Astrocyte of the spinal cord (primary cell): Measurements from ENCODE around the gene C10orf90.
A peak's percentile ranks its signal among the peaks of the same experiment; 100 is the strongest.

Source experiments
- DNase-seq: peaks from one replicate; pipeline ENCODE4 v3.0.0; 2011; ENCODE audit warnings: low read depth, low spot score
- H3K4me3 ChIP-seq: 2 replicates; pipeline ENCODE4 v1.5.1; 2011; ENCODE audit warnings: low read depth, mild to moderate bottlenecking, low read length, moderate library complexity
- in situ Hi-C: cut with HindIII; loops from 2 replicates; pipeline ENCODE4 v1.10.0; 2017; ENCODE audit warnings: low sequenced_read_pairs
- TF ChIP-seq, protein P1 (sequence below): IDR thresholded peaks from 2 replicates; pipeline ENCODE4 v1.5.1; 2012; ENCODE audit warnings: low read depth, mild to moderate bottlenecking, low read length, inconsistent platforms

C10orf90 gene

DNA sequence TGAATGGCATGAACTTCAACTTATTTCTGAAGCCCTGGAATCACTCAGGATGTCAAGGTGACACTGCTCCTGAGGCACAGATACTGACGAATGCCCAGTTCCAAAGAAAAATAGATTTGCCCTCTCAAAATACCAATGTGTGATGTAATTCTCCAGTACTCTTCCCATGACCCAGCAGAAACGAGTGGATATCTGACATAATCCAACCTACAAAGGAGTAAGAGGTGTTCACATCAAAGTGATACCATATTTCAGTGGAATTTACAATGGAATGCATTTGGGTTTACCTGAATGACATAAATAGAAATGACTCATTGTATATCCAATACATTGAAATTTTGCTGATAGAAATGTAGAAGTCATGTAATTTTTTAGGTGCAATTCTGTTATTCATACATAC, 161.3 kb downstream of the C10orf90 start:
- no peak overlapping the region for H3K4me3 ChIP-seq
- TF ChIP-seq, protein P1, sequence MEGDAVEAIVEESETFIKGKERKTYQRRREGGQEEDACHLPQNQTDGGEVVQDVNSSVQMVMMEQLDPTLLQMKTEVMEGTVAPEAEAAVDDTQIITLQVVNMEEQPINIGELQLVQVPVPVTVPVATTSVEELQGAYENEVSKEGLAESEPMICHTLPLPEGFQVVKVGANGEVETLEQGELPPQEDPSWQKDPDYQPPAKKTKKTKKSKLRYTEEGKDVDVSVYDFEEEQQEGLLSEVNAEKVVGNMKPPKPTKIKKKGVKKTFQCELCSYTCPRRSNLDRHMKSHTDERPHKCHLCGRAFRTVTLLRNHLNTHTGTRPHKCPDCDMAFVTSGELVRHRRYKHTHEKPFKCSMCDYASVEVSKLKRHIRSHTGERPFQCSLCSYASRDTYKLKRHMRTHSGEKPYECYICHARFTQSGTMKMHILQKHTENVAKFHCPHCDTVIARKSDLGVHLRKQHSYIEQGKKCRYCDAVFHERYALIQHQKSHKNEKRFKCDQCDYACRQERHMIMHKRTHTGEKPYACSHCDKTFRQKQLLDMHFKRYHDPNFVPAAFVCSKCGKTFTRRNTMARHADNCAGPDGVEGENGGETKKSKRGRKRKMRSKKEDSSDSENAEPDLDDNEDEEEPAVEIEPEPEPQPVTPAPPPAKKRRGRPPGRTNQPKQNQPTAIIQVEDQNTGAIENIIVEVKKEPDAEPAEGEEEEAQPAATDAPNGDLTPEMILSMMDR = no peak
- no peak for DNase-seq
- in situ Hi-C loops = no loop called here

DNA sequence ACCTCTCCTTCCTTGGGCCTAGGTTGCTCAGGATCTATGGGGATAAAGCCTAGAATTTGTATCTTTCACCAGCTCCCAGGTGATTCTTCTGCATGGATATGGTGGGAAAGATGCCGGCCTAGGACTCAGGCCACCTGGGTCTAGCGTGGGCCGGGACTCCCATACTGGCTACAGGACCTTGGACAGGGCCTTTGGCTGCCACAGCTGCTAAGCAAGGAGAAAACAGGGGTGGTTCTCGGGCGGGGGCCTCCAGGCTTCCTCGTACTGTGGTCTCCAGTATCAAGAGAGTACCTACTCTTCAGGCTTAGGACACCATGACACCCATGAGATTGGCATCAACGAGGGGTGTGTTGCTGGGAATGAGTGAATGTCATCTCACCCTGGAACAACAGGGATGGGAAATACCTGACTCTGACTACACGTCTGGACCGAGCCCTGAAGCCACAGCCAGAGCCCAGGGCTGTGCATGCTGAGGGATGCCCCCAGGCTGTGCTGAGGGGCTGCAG, 161.9 kb downstream of the C10orf90 start:
- TF ChIP-seq, protein P1 = no peak
- in situ Hi-C loops = no loop called here
- DNase-seq = no peak
- H3K4me3 ChIP-seq = no peak overlapping the region

DNA sequence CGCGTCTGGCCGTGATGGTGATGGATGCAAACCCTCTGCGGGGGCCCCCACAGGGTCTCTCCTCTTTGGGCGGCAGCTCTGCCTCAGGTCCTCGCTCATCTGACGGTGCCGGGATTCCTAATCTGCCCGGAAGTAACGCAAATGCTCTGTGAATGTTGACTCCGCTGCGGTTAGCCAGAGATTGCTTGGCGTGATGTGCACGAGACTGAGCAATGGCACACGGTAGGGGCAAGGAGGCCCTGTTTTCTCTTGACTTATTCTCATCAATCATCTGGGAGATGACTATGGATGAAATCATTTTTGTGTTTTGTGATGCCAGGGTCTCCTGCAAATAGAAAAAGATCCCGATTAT, 165.8 kb downstream of the C10orf90 start:
- no peak overlapping the region for H3K4me3 ChIP-seq
- in situ Hi-C loops = no loop called here
- TF ChIP-seq, protein P1 = no peak
- no peak for DNase-seq

DNA sequence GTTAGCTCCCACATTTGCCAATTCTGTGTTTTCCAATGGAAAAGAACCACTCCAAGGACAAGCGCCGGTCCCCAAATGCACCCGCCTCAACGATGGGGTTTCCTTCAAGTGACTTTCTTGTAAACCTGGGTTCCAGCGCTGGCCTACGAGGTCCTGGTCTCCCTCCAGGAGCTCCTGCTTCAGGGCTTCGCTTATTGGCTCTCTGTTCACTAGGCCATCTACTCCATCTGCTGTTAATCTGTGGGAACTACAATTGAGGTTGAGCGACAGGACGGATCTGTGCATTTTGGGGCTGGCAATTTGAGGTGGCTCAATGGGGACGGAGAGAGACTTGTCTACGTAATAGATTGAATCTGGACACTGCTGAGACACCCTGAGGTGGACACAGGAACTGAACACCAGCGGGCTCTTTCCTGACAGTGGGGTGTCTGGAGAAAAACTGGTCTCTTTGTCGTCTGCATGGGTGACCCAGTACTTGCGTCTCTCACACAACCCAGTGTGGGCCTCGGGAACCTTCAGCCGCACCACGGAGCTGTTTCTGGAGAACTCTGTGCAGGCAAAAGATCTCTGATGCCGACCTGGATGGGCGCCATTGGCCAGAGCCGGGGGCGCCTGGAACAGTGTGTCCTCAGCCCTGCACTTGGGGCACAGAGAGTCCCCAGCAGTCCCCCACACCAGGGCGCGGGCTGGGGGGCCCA, 166.3 kb downstream of the C10orf90 start:
- in situ Hi-C loops = no loop called here
- TF ChIP-seq, protein P1 = peak; percentile 70
- DNase-seq = peak; percentile 71
- H3K4me3 ChIP-seq = no peak overlapping the region

DNA sequence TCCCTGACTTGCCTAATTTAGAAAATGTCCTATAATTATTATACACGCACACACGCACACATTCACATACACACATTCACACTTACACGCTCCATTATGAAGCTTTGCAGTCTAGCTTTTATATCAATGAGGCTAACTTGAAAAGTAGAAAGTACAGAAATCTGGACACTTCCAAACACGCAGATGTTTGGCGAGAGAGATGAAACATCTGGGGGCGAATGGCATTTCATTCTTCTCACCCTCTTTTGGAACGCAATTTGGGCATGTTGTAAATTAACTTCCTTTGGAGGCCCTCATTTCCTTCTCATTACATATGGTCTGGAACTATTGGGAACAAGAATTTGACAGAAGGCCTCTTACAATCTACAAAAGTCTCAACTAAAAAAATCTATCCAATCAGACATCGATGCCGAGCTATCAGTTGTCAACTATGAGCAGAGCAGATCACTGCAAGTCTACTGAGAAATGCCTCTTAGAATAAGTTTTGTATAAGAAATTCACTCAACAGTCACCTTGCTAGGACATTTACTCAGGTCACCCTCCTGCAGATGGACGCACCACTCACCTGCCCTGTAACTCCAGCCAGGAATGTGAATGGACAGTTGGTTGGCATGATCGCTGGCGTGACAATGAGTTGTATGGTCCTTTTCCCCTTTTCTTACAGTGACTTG, 167.0 kb downstream of the C10orf90 start:
- TF ChIP-seq, protein P1 = no peak
- in situ Hi-C loops = no loop called here
- H3K4me3 ChIP-seq = no peak overlapping the region
- DNase-seq = no peak

DNA sequence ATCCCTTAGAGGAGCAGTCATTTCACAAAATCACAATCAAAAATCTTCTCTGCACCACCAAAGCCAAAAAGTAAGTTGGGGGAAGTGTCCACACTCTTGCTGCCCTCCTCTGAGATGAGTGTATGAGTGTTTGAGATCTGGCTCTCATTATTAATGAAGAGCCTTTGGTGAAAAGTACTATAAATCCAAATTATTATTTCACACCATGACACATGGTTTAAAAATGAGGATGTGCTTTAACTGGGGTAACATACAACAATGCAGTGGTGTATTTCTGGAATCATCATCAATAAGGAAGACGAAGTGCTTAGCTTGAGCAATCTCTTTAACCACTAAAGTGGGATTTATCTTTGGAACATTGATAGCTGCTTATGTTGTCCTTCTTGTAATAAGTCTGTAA, 168.1 kb downstream of the C10orf90 start:
- no peak for DNase-seq
- TF ChIP-seq, protein P1 = no peak
- in situ Hi-C loops = no loop called here
- H3K4me3 ChIP-seq = no peak overlapping the region
